Measurements from ENCODE around the gene DUOX2. TPM values are rescaled to one million over a fixed set of nuclear protein-coding genes. Genes with fewer than 3 reads are reported as not detected.
"Not testable (repeated sequence)": the region's sequence is repeated elsewhere in the genome, so short reads cannot be mapped to it uniquely, and the experiment has no call there.

DUOX2 gene
- total and polyA plus RNA-seq, 3 donors from 2014 or later: 1.2 to 4.8 (median 2.6) TPM

DNA sequence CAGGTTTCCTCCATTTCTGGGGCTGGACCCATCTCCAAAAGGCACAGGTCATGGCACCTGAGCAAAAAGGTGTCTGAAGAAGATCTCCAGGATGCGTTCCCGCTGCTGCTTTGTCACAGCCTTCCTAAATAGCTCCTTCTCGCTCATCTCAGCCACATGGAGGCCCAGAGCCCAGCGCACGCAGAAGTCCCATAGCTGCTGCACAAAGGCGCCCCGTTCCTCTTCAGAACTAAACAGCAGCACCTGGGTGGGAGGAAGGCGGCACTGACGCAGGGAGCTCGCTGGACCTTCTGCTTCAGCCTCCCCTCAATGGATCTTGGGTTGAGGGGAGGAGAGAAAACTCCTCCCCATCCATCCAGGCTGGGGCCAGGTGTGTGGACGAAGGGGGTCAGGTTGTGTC lies 8.4 kb downstream of the DUOX2 start:
- H3K4me3 ChIP-seq: no peak overlapping the region
- H3K27me3 ChIP-seq: no peaks in the 10 kb centered on the region
- DNase-seq: no peak
- no peak overlapping the region for H3K27ac ChIP-seq
- no peaks in the 10 kb centered on the region for H3K4me1 ChIP-seq
- H3K9me3 ChIP-seq: no peaks in the 10 kb centered on the region
- intact Hi-C loops (cut with DNase I; ENCODE audit: low total_unique reads): no loop called here
- TF ChIP-seq POLR2A (IDR thresholded peaks at IDR 0.05): no peak
- TF ChIP-seq, protein P1, sequence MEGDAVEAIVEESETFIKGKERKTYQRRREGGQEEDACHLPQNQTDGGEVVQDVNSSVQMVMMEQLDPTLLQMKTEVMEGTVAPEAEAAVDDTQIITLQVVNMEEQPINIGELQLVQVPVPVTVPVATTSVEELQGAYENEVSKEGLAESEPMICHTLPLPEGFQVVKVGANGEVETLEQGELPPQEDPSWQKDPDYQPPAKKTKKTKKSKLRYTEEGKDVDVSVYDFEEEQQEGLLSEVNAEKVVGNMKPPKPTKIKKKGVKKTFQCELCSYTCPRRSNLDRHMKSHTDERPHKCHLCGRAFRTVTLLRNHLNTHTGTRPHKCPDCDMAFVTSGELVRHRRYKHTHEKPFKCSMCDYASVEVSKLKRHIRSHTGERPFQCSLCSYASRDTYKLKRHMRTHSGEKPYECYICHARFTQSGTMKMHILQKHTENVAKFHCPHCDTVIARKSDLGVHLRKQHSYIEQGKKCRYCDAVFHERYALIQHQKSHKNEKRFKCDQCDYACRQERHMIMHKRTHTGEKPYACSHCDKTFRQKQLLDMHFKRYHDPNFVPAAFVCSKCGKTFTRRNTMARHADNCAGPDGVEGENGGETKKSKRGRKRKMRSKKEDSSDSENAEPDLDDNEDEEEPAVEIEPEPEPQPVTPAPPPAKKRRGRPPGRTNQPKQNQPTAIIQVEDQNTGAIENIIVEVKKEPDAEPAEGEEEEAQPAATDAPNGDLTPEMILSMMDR (IDR thresholded peaks at IDR 0.05): no peak
- 92 to 96% methylated on average over 4 to 11 of the region's 11 CpGs for WGBS, 2 donors
- no peaks in the 10 kb centered on the region for H3K36me3 ChIP-seq (ENCODE audit: low read depth, missing control alignments)

DNA sequence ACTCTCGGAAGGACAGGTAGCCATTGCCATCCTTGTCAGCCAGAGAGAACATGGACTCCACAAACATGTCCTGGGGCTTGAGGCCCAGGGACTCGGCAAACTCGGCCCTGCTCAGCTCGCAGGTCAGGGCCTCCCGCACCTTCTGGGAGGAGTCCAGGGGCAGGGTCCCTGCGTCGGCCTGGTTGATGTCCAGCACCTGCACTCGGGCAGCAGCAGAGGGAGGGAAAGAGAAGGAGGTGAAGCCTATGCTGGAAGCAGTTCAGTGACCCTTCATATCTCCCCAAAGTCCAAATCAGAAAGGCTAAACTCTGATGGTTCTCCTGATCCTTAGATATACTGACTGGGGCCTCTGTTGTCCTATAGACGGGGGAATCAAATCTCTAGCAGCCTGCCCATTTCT lies 9.8 kb downstream of the DUOX2 start:
- intact Hi-C loops (cut with DNase I; ENCODE audit: low total_unique reads); H3K36me3 ChIP-seq (ENCODE audit: low read depth, missing control alignments); H3K27ac ChIP-seq; H3K27me3 ChIP-seq; DNase-seq; H3K4me1 ChIP-seq; H3K9me3 ChIP-seq; H3K4me3 ChIP-seq: not testable (repeated sequence)
- WGBS, 2 donors: 86 to 88% methylated on average over 5 to 9 of the region's 9 CpGs

DNA sequence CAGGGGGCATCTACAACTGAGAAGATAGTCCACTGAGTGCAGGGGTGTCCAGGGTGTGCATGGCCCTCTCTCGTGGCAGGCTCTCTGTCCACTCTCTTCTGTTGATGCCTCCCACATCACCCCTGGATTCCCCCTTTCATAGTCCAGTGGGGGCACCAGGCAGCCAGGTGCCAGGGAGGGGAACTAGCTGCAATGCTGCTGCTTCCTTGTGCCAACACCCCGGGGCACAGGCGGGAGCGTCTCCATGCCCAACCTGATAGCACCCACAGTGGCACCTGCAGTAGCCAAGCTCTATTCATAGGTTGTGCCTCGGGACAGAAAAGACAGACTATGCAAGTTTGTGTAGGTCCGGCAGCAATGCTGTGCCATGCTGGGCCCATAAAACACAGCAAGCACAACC lies 11.7 kb downstream of the DUOX2 start:
- no peaks in the 10 kb centered on the region for H3K9me3 ChIP-seq
- WGBS, 2 donors: 91 to 92% methylated on average over 5 to 6 of the region's 6 CpGs
- H3K27me3 ChIP-seq: no peaks in the 10 kb centered on the region
- no peak for DNase-seq
- intact Hi-C loops (cut with DNase I; ENCODE audit: low total_unique reads): no loop called here
- TF ChIP-seq POLR2A (IDR thresholded peaks at IDR 0.05): no peak
- TF ChIP-seq, protein P1 (IDR thresholded peaks at IDR 0.05): no peak
- no peak overlapping the region for H3K4me3 ChIP-seq
- H3K4me1 ChIP-seq: no peaks in the 10 kb centered on the region
- no peak overlapping the region for H3K27ac ChIP-seq
- H3K36me3 ChIP-seq (ENCODE audit: low read depth, missing control alignments): no peaks in the 10 kb centered on the region

DNA sequence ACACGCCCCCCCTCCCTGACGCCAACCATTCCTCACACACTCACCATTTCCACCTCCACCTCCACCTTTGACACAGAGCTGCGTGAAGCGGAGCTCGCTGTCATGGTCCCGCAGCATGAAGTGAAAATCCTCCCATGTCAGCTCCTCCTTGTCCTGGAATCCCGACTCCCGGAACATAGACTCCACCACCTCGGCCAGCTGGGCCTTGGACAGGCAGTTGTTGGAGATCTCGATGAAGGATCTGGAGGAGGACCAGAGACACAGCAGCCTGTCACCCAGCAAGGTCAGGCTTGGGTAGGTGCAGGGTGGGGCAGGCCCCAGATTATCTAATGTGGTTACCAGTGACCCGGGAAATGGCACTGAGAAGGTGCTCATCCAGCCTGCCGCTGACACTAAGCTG lies 12.2 kb downstream of the DUOX2 start:
- intact Hi-C loops (cut with DNase I; ENCODE audit: low total_unique reads): no loop called here
- 89 to 93% methylated on average over 9 to 12 of the region's 12 CpGs for WGBS, 2 donors
- TF ChIP-seq POLR2A (IDR thresholded peaks at IDR 0.05): no peak
- TF ChIP-seq, protein P1 (IDR thresholded peaks at IDR 0.05): no peak

DNA sequence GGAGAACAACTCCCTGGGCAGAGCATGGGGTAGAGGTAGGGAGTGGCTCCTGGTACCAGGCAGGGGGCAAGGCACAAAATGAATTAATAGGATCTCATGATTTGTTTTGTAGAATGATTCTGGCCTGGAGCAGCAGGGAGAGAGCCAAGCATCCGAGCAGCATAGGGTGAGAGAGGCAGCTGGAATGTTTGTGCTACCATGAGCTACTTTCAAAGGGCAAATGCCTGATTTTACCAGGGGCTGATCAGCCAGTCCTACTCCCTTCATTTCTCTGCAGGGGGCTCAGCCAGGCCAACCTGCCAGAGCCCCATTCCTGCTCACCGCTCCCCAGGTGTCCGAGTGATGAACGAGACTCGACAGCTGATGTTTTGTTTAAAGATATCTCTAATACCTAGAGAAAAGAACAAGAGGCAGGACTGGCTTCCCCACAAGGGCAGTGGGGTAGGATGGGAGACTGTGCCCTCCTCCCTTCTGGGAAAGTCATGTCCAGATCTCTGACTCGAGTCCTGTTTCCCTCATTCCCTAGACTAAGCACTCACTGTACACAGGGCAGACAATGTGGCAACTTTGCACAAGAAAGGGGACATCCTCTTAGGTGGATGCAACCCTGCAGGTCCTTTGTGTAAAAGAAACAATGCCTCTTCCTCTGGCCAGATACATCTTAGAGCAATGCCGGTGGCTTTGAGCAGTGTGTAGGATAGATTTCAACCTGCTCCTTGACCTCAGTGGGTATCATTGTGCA lies 12.9 kb downstream of the DUOX2 start:
- H3K9me3 ChIP-seq: no peaks in the 10 kb centered on the region
- H3K27me3 ChIP-seq: no peaks in the 10 kb centered on the region
- WGBS, 2 donors: 71 to 79% methylated on average over 7 of the region's 7 CpGs
- H3K4me3 ChIP-seq: no peak overlapping the region
- TF ChIP-seq, protein P1 (IDR thresholded peaks at IDR 0.05): no peak
- no peaks in the 10 kb centered on the region for H3K4me1 ChIP-seq
- intact Hi-C loops (cut with DNase I; ENCODE audit: low total_unique reads): no loop called here
- H3K36me3 ChIP-seq (ENCODE audit: low read depth, missing control alignments): no peaks in the 10 kb centered on the region
- DNase-seq: no peak
- no peak overlapping the region for H3K27ac ChIP-seq

More for the DNA sequence above, 12.2 kb downstream of the DUOX2 start:
- Histone ChIP-seq H3K27ac (no peak overlapping the region), H3K36me3 (ENCODE audit: low read depth, missing control alignments) (no peaks in the 10 kb centered on the region), H3K27me3 (no peaks in the 10 kb centered on the region), H3K4me3 (no peak overlapping the region), H3K4me1 (no peaks in the 10 kb centered on the region), H3K9me3 (no peaks in the 10 kb centered on the region)
- DNase-seq: no peak

Measured in testis (tissue), 3 donors.